Left ventricle myocardium inferior (tissue), 1 donor: Measurements from ENCODE around the gene DENND4C. TPM values are rescaled to one million over a fixed set of nuclear protein-coding genes. Genes with fewer than 3 reads are reported as not detected.
"Not testable (repeated sequence)": the region's sequence is repeated elsewhere in the genome, so short reads cannot be mapped to it uniquely, and the experiment has no call there.

Experiments used
- DNase-seq: peaks from one replicate; pipeline ENCODE4 v3.0.0-alpha.2; 2020
- H3K27ac ChIP-seq: fragments of 200-600 bp; replicated peaks from 2 replicates; pipeline ENCODE4 v1.8.0; 2021
- H3K27me3 ChIP-seq: fragments of 200-600 bp; 2 replicates; pipeline ENCODE4 v1.8.0; 2021; ENCODE audit warnings: low read depth
- H3K36me3 ChIP-seq: fragments of 200-600 bp; 2 replicates; pipeline ENCODE4 v1.8.0; 2021
- H3K4me1 ChIP-seq: fragments of 200-600 bp; 2 replicates; pipeline ENCODE4 v1.8.0; 2021
- H3K4me3 ChIP-seq: fragments of 200-600 bp; 2 replicates; pipeline ENCODE4 v1.8.0; 2021; ENCODE audit warnings: mild to moderate bottlenecking, moderate library complexity
- H3K9me3 ChIP-seq: fragments of 200-600 bp; replicated peaks from 2 replicates; pipeline ENCODE4 v1.8.0; 2021
- CTCF ChIP-seq: fragments of 200-600 bp; IDR thresholded peaks from 2 replicates; pipeline ENCODE4 v1.8.0; 2021; ENCODE audit warnings: antibody characterized with exemption, mild to moderate bottlenecking, borderline replicate concordance
- intact Hi-C: fragments of 100-400 bp; cut with micrococcal nuclease; formaldehyde crosslinking; loops from one replicate; pipeline ENCODE4 v1.11.0; 2022
- total RNA-seq: library from RNA; stranded (reverse); fragmentation: NEBNext Ultra II Directional; extraction: Animal tissue kit (Norgen Biotek cat#: 25700); gene quantifications from one replicate; pipeline ENCODE4 v1.2.1, GENCODE V29; 2021
- donor health status: DM: no; HTN: yes; CAD: no; lungs with severe emphysema.

Gene DENND4C
- total RNA-seq, 1 donor from 2014 or later: 20.8 TPM

GRCh38 chr9:19251622-19252021 is 21.1 kb downstream of the DENND4C start:
- DNase-seq, H3K4me3 ChIP-seq, intact Hi-C loops, H3K27me3 ChIP-seq, H3K27ac ChIP-seq, H3K36me3 ChIP-seq, H3K9me3 ChIP-seq: not testable (repeated sequence)
- peaks cover 44% of the 10 kb centered on the region for H3K4me1 ChIP-seq

GRCh38 chr9:19252174-19252884 is 21.8 kb downstream of the DENND4C start:
- H3K4me1 ChIP-seq: peaks cover 43% of the 10 kb centered on the region
- TF ChIP-seq CTCF: no peak

GRCh38 chr9:19252885-19253219 is 22.4 kb downstream of the DENND4C start:
- no peak for TF ChIP-seq CTCF
- no peaks in the 10 kb centered on the region for H3K36me3 ChIP-seq
- intact Hi-C loops: no loop called here
- H3K27me3 ChIP-seq: no peaks in the 10 kb centered on the region
- H3K4me1 ChIP-seq: peaks cover 38% of the 10 kb centered on the region
- no peaks in the 10 kb centered on the region for H3K9me3 ChIP-seq
- no peak for DNase-seq
- H3K4me3 ChIP-seq: no peak overlapping the region
- no peak overlapping the region for H3K27ac ChIP-seq

More at GRCh38 chr9:19252174-19252884, 21.8 kb downstream of the DENND4C start:
- Histone ChIP-seq H3K27ac (no peak overlapping the region), H3K27me3 (no peaks in the 10 kb centered on the region), H3K9me3 (no peaks in the 10 kb centered on the region), H3K36me3 (no peaks in the 10 kb centered on the region), H3K4me3 (no peak overlapping the region)
- intact Hi-C loops: no loop called here
- DNase-seq: no peak

- intact Hi-C loops: no loop called here
- TF ChIP-seq CTCF: no peak
- H3K4me1 ChIP-seq: peaks cover 40% of the 10 kb centered on the region
- no peak overlapping the region for H3K27ac ChIP-seq
- H3K27me3 ChIP-seq: no peaks in the 10 kb centered on the region
- peaks cover 5% of the 10 kb centered on the region for H3K9me3 ChIP-seq
- H3K4me3 ChIP-seq: no peak overlapping the region
- no peak for DNase-seq
- H3K36me3 ChIP-seq: no peaks in the 10 kb centered on the region
Measured at GRCh38 chr9:19255112-19255511, 24.6 kb downstream of the DENND4C start.

GRCh38 chr9:19255821-19256220 is 25.3 kb downstream of the DENND4C start:
- H3K27ac ChIP-seq: no peak overlapping the region
- no peaks in the 10 kb centered on the region for H3K36me3 ChIP-seq
- no peaks in the 10 kb centered on the region for H3K27me3 ChIP-seq
- no peak for DNase-seq
- H3K4me1 ChIP-seq: peaks cover 47% of the 10 kb centered on the region
- intact Hi-C loops: no loop called here
- peaks cover 5% of the 10 kb centered on the region for H3K9me3 ChIP-seq
- no peak overlapping the region for H3K4me3 ChIP-seq
- no peak for TF ChIP-seq CTCF

- intact Hi-C loops, H3K27me3 ChIP-seq, H3K4me3 ChIP-seq, H3K36me3 ChIP-seq, H3K27ac ChIP-seq, H3K9me3 ChIP-seq, DNase-seq: not testable (repeated sequence)
- H3K4me1 ChIP-seq: peaks cover 14% of the 10 kb centered on the region
Measured at GRCh38 chr9:19259665-19260255, 29.3 kb downstream of the DENND4C start.

- H3K4me3 ChIP-seq, DNase-seq, H3K27me3 ChIP-seq, H3K27ac ChIP-seq, H3K36me3 ChIP-seq, intact Hi-C loops: not testable (repeated sequence)
- Histone ChIP-seq H3K4me1 (peaks cover 19% of the 10 kb centered on the region), H3K9me3 (peaks cover 15% of the 10 kb centered on the region)
Measured at GRCh38 chr9:19265602-19266001, 35.1 kb downstream of the DENND4C start.

GRCh38 chr9:19266778-19267384 is 36.4 kb downstream of the DENND4C start:
- Histone ChIP-seq H3K4me1 (peaks cover 17% of the 10 kb centered on the region), H3K9me3 (peaks cover 22% of the 10 kb centered on the region)
- H3K27me3 ChIP-seq, intact Hi-C loops, H3K36me3 ChIP-seq, DNase-seq, H3K27ac ChIP-seq, H3K4me3 ChIP-seq: not testable (repeated sequence)
